ENCODE data around the gene CDK2AP2. TPM values are rescaled to one million over a fixed set of nuclear protein-coding genes. Genes with fewer than 3 reads are reported as not detected.
A peak's percentile ranks its signal among the peaks of the same experiment; 100 is the strongest.

The CDK2AP2 gene
- polyA plus RNA-seq, 1 of the 3 experiments (the other 2 are of a cell fraction) = 47.9 TPM

- ChIA-PET CTCF (interaction anchor here (0.9 to 1.3 kb wide), 3 partner anchors 114 to 232 kb away, joined by 3 read pairs; no protein-coding TSS in a partner anchor), POLR2A (no interaction called here)
- H3K9ac ChIP-seq = peak overlapping the region; percentile 82
- peak; percentile 43 for DNase-seq
- H4K20me1 ChIP-seq (ENCODE audit: insufficient read depth) = peaks cover 13% of the 10 kb centered on the region
- 76% methylated on average over 11 of the region's 19 CpGs for WGBS (ENCODE audit: low lambda C conversion rate)
- H3K36me3 ChIP-seq (replicated peaks in 1 of 2; ENCODE audit: control insufficient read depth in 1 of 2, insufficient read depth in 2 of 2, low read length in 1 of 2) = peaks cover 10 to 19% of the 10 kb centered on the region in 2 experiments
- H3K27me3 ChIP-seq (ENCODE audit: insufficient read depth) = no peaks in the 10 kb centered on the region
- H3K4me3 ChIP-seq (ENCODE audit: low read depth in 2 of 2, low read length in 1 of 2) = peak overlapping the region; percentile 80 to 88
- H3K9me2 ChIP-seq = no peaks in the 10 kb centered on the region
- H3F3A ChIP-seq (replicated peaks; ENCODE audit: insufficient read depth) = peaks cover 24% of the 10 kb centered on the region
- peaks cover 10 to 32% of the 10 kb centered on the region in 2 experiments for H3K4me1 ChIP-seq (ENCODE audit: control insufficient read depth in 1 of 2, insufficient read depth in 2 of 2, low read depth in 1 of 2, low read length in 1 of 2)
- peak overlapping the region; percentile 90 for H3K4me2 ChIP-seq
- TF ChIP-seq JUND (IDR thresholded peaks at IDR 0.05) (no peak), MAX (IDR thresholded peaks at IDR 0.05; ENCODE audit: low read depth) (no peak), MXI1 (IDR thresholded peaks at IDR 0.05; ENCODE audit: low read depth, low read length) (no peak), FOXJ3 (CRISPR knock-in tag; IDR thresholded peaks at IDR 0.05) (no peak), RCOR1 (IDR thresholded peaks at IDR 0.05; ENCODE audit: low read length) (no peak), SMC3 (IDR thresholded peaks at IDR 0.05; ENCODE audit: low read depth, low read length) (no peak), CHD2 (IDR thresholded peaks at IDR 0.05; ENCODE audit: low read length, partially characterized antibody) (no peak), GABPA (IDR thresholded peaks at IDR 0.05; ENCODE audit: low read depth) (no peak), REST (IDR thresholded peaks at IDR 0.05; ENCODE audit: low read depth, low read length) (no peak), ELF1 (IDR thresholded peaks at IDR 0.05) (no peak), NFIC (IDR thresholded peaks at IDR 0.05; ENCODE audit: borderline replicate concordance) (no peak), GATA2 (CRISPR knock-in tag; IDR thresholded peaks at IDR 0.05) (no peak)
- TF ChIP-seq, protein P1, sequence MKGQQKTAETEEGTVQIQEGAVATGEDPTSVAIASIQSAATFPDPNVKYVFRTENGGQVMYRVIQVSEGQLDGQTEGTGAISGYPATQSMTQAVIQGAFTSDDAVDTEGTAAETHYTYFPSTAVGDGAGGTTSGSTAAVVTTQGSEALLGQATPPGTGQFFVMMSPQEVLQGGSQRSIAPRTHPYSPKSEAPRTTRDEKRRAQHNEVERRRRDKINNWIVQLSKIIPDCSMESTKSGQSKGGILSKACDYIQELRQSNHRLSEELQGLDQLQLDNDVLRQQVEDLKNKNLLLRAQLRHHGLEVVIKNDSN (IDR thresholded peaks at IDR 0.05; ENCODE audit: borderline replicate concordance, low read depth) = no peak
- no peak overlapping the region; a peak in 1 of 4 replicates for H3K27ac ChIP-seq (ENCODE audit: low read depth in 2 of 2, low read length in 1 of 2)
- no peaks in the 10 kb centered on the region for H3K9me3 ChIP-seq
- peaks cover 29% of the 10 kb centered on the region for H3K79me2 ChIP-seq (ENCODE audit: insufficient read depth)
- no peak overlapping the region for H2AFZ ChIP-seq (ENCODE audit: low read depth)
Measured at GRCh38 chr11:67503119-67504004, 4.6 kb downstream of the CDK2AP2 start.
